ENCODE data around the gene DAGLA. TPM values are rescaled to one million over a fixed set of nuclear protein-coding genes. Genes with fewer than 3 reads are reported as not detected.

DAGLA gene
- total and polyA plus RNA-seq, 2 of the 13 experiments (the other 11 are each of a cell fraction or from before 2014, with no cell fraction given) = 2.6 to 3.9 TPM

- TF ChIP-seq NCOA5 (CRISPR knock-in tag; IDR thresholded peaks at IDR 0.05) (no peak), ZFX (CRISPR knock-in tag; IDR thresholded peaks at IDR 0.05; ENCODE audit: low read depth) (peak; percentile 50; the same call in 1 of the 2 replicates), IKZF1 (IDR thresholded peaks at IDR 0.05) (no peak), ZFP91 (CRISPR knock-in tag; IDR thresholded peaks at IDR 0.05; ENCODE audit: borderline replicate concordance) (no peak), ZNF281 (CRISPR knock-in tag; IDR thresholded peaks at IDR 0.05; ENCODE audit: borderline replicate concordance) (peak; percentile 97), TEF (CRISPR knock-in tag; IDR thresholded peaks at IDR 0.05) (no peak), CCAR2 (optimal IDR thresholded peaks at IDR 0.05; ENCODE audit: low read depth, low read length) (peak; percentile 51), KDM1A (CRISPR knock-in tag; IDR thresholded peaks at IDR 0.05) (0 out of 2 replicates have a peak, but pooled peaks have one; percentile 23), ZNF460 (CRISPR knock-in tag; IDR thresholded peaks at IDR 0.05; ENCODE audit: borderline replicate concordance) (no peak), TFDP1 (CRISPR knock-in tag; IDR thresholded peaks at IDR 0.05; ENCODE audit: borderline replicate concordance) (no peak), BRD4 (CRISPR knock-in tag; IDR thresholded peaks at IDR 0.05) (no peak), SNAPC5 (CRISPR knock-in tag; IDR thresholded peaks at IDR 0.05; ENCODE audit: borderline replicate concordance) (0 out of 2 replicates have a peak, but pooled peaks have one; percentile 28), ZBTB7B (CRISPR knock-in tag; IDR thresholded peaks at IDR 0.05) (0 out of 2 replicates have a peak, but pooled peaks have one; percentile 24), CBFB (CRISPR knock-in tag; IDR thresholded peaks at IDR 0.05) (peak; percentile 30; the same call in 1 of the 2 replicates), ZHX1 (CRISPR knock-in tag; IDR thresholded peaks at IDR 0.05; ENCODE audit: low read depth) (no peak), NFE2L1 (CRISPR knock-in tag; IDR thresholded peaks at IDR 0.05; ENCODE audit: borderline replicate concordance) (no peak), ETV6 (CRISPR knock-in tag; conservative IDR thresholded peaks at IDR 0.05) (no peak), ISX (CRISPR knock-in tag; conservative IDR thresholded peaks at IDR 0.05) (no peak)
Observed at GRCh38 chr11:61749591-61750217, 69.5 kb downstream of the DAGLA start (continued).
